ENCODE measurements around the gene RFX5.

- no peak for TF ChIP-seq EZH2 (IDR thresholded peaks at IDR 0.05; ENCODE audit: borderline replicate concordance)
- no peak for TF ChIP-seq EZH2phosphoT487 (IDR thresholded peaks at IDR 0.05; ENCODE audit: low read depth, severe bottlenecking, unreplicated experiment)
- no peak for TF ChIP-seq CTCF (IDR thresholded peaks at IDR 0.05; ENCODE audit: poor library complexity)
Measured at GRCh38 chr1:151377150-151377884, 30.3 kb upstream of the RFX5 start.
